ENCODE measurements around the gene CARD19. TPM values are rescaled to one million over a fixed set of nuclear protein-coding genes. Genes with fewer than 3 reads are reported as not detected.

The CARD19 gene
- total and polyA plus RNA-seq, 2 of the 8 experiments (the other 6 are each of a cell fraction or from before 2014, with no cell fraction given): 21.2 to 112 TPM

DNA sequence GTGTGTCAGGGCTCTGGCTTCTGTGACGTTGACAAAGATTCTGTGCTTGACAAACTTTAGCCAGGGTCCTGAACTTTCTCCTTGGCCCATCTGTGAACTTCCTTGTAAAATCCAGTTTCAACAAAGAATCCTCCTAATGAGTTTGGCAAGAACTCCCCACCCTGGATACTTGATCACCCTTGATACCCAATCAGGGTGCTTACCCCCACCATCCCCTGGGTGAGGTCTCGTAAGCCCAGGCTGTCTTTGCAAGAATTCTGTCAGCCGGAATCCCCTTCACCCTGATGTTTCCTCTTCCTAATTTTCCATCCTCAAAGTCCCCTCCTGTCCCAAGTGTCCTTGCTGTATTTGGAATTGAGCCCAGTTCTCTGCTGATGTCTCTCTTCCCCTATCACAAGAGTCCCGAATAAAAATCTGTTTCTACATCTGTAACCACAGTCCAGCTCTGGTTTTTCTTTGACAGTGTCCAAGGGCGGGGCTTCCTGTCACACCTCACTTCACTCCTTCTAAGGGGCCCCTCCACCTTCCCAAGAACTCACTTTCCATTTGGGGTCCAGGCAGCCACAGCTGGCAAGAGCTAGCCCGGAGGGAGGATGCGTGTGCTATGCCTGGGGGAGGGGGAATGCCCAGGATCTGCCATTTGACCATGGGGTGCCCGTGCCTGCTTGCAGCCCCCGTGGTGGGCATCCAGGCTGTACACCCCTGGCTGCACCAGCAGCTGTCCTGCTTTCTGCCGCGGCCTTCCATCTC is 2.7 kb upstream of the CARD19 start:
- H3K36me3 ChIP-seq (ENCODE audit: control insufficient read depth in 2 of 4, insufficient read depth in 4 of 4, low read length in 3 of 4): no peaks in the 10 kb centered on the region
- 0 out of 4 replicates have a peak, but pooled peaks cover 0 to 3% of the 10 kb centered on the region in 2 experiments for H3K79me2 ChIP-seq (ENCODE audit: control insufficient read depth in 1 of 2, insufficient read depth in 2 of 2, low read length in 2 of 2)
- H3K4me1 ChIP-seq (replicated peaks in 1 of 4; ENCODE audit: control insufficient read depth in 3 of 4, insufficient read depth in 4 of 4, low read length in 3 of 4): peaks cover 0 to 13% (median 7%) of the 10 kb centered on the region in 4 experiments; a peak in 4 of 7 replicates
- no peak overlapping the region for H3K18ac ChIP-seq (ENCODE audit: extremely low read depth, low read length)
- peaks cover 12% of the 10 kb centered on the region for H3K23me2 ChIP-seq (ENCODE audit: low read depth, low read length)
- ChIA-PET POLR2A (ENCODE audit: partially characterized antibody) (no interaction called here), CTCF (ENCODE audit: partially characterized antibody) (no interaction called here)
- no peak overlapping the region for H3K9ac ChIP-seq (replicated peaks in 1 of 4; ENCODE audit: extremely low read depth in 1 of 4, low read depth in 3 of 4, low read length in 3 of 4)
- no peak overlapping the region for H2BK12ac ChIP-seq (ENCODE audit: low read depth, low read length)
- no peak overlapping the region for H3K56ac ChIP-seq (replicated peaks; ENCODE audit: insufficient read length, low read depth, low read length)
- no peaks in the 10 kb centered on the region; a peak in 1 of 7 replicates for H3K27me3 ChIP-seq (replicated peaks in 1 of 4; ENCODE audit: control insufficient read depth in 3 of 4, extremely low read depth in 1 of 4, insufficient read depth in 3 of 4, low read length in 3 of 4)
- H3K4me2 ChIP-seq (ENCODE audit: insufficient read depth in 1 of 2, low read depth in 2 of 2, low read length in 2 of 2): no peak overlapping the region
- peaks cover 0 to 3% of the 10 kb centered on the region in 2 experiments for H4K20me1 ChIP-seq (replicated peaks in 1 of 2; ENCODE audit: control insufficient read depth in 1 of 2, insufficient read depth in 2 of 2, low read length in 2 of 2)
- H3K79me1 ChIP-seq (ENCODE audit: low read depth, low read length): no peaks in the 10 kb centered on the region
- H3K9me3 ChIP-seq (ENCODE audit: insufficient read depth in 2 of 2, low read depth in 1 of 2, low read length in 1 of 2): no peaks in the 10 kb centered on the region
- no peak overlapping the region for H3K27ac ChIP-seq (ENCODE audit: low read depth, low read length)
- H2BK15ac ChIP-seq (ENCODE audit: low read length): no peak overlapping the region
- no peak overlapping the region for H3K23ac ChIP-seq (ENCODE audit: insufficient read length)
- no peak overlapping the region for H3K4ac ChIP-seq (replicated peaks; ENCODE audit: insufficient read length, low read depth, low read length)
- DNase-seq (ENCODE audit: low read depth in 1 of 2, low spot score in 2 of 2): no peak
- no peak overlapping the region for H2AFZ ChIP-seq (ENCODE audit: low read length)
- H2BK20ac ChIP-seq (ENCODE audit: low read length): no peak overlapping the region
- H3K14ac ChIP-seq (ENCODE audit: insufficient read length): no peak overlapping the region
- H2BK5ac ChIP-seq (ENCODE audit: low read depth, low read length): no peak overlapping the region
- no peak overlapping the region for H4K91ac ChIP-seq (replicated peaks; ENCODE audit: insufficient read length, low read length)
- H2AK5ac ChIP-seq (ENCODE audit: low read depth, low read length): no peak overlapping the region
- 84% methylated on average over 11 of the region's 11 CpGs; no CpG with 5 or more reads in 1 of the 2 experiments for WGBS, 2 experiments (ENCODE audit: extremely low coverage in 1 of 2, insufficient coverage in 1 of 2, insufficient read length in 1 of 2, insufficient replicate concordance in 2 of 2, low coverage in 1 of 2, low lambda C conversion rate in 2 of 2, missing lambda C conversion rate in 1 of 2)
- no peak overlapping the region for H4K8ac ChIP-seq (ENCODE audit: extremely low read depth, insufficient read depth, low read length)
- no peak overlapping the region for H3K4me3 ChIP-seq (ENCODE audit: extremely low read depth in 1 of 4, insufficient read depth in 2 of 4, low read depth in 3 of 4, low read length in 4 of 4)
- no peak overlapping the region for H4K5ac ChIP-seq (ENCODE audit: insufficient read length, low read depth, low read length)
- no peak overlapping the region for H2BK120ac ChIP-seq (replicated peaks; ENCODE audit: low read depth, low read length)
- no peak for FAIRE-seq
- TF ChIP-seq RXRA (IDR thresholded peaks at IDR 0.05; ENCODE audit: insufficient read depth, low read depth, low read length) (no peak), PHF8 (conservative IDR thresholded peaks at IDR 0.05; ENCODE audit: low read depth, low read length) (no peak), RNF2 (IDR thresholded peaks at IDR 0.05; ENCODE audit: borderline replicate concordance, low read depth, low read length, missing control alignments, poor library complexity, severe bottlenecking) (no peak), KDM1A (IDR thresholded peaks at IDR 0.05; ENCODE audit: borderline replicate concordance, low read length) (no peak), SP2 (IDR thresholded peaks at IDR 0.05; ENCODE audit: low read length) (no peak), ZNF274 (IDR thresholded peaks at IDR 0.05; ENCODE audit: borderline replicate concordance, extremely low read depth, low read length) (no peak), BCL11A (IDR thresholded peaks at IDR 0.05; ENCODE audit: low read depth in 2 of 2, low read length in 2 of 2) (no peak)
- TF ChIP-seq, protein P1, sequence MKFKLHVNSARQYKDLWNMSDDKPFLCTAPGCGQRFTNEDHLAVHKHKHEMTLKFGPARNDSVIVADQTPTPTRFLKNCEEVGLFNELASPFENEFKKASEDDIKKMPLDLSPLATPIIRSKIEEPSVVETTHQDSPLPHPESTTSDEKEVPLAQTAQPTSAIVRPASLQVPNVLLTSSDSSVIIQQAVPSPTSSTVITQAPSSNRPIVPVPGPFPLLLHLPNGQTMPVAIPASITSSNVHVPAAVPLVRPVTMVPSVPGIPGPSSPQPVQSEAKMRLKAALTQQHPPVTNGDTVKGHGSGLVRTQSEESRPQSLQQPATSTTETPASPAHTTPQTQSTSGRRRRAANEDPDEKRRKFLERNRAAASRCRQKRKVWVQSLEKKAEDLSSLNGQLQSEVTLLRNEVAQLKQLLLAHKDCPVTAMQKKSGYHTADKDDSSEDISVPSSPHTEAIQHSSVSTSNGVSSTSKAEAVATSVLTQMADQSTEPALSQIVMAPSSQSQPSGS (IDR thresholded peaks at IDR 0.05; ENCODE audit: low read length): no peak
- TF ChIP-seq, protein P2, sequence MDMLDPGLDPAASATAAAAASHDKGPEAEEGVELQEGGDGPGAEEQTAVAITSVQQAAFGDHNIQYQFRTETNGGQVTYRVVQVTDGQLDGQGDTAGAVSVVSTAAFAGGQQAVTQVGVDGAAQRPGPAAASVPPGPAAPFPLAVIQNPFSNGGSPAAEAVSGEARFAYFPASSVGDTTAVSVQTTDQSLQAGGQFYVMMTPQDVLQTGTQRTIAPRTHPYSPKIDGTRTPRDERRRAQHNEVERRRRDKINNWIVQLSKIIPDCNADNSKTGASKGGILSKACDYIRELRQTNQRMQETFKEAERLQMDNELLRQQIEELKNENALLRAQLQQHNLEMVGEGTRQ (IDR thresholded peaks at IDR 0.05; ENCODE audit: low read length): no peak

Data from H1 (cell line).